SW480 (cell line): Measurements from ENCODE around the gene GSTT2B.
"Not testable (repeated sequence)": the region's sequence is repeated elsewhere in the genome, so short reads cannot be mapped to it uniquely, and the experiment has no call there.

ENCODE experiments used
- DNase-seq: peaks from one replicate; pipeline ENCODE4 v3.0.0-alpha.2; 2016; ENCODE audit warnings: low spot score

Gene GSTT2B, protein sequence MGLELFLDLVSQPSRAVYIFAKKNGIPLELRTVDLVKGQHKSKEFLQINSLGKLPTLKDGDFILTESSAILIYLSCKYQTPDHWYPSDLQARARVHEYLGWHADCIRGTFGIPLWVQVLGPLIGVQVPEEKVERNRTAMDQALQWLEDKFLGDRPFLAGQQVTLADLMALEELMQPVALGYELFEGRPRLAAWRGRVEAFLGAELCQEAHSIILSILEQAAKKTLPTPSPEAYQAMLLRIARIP

DNA sequence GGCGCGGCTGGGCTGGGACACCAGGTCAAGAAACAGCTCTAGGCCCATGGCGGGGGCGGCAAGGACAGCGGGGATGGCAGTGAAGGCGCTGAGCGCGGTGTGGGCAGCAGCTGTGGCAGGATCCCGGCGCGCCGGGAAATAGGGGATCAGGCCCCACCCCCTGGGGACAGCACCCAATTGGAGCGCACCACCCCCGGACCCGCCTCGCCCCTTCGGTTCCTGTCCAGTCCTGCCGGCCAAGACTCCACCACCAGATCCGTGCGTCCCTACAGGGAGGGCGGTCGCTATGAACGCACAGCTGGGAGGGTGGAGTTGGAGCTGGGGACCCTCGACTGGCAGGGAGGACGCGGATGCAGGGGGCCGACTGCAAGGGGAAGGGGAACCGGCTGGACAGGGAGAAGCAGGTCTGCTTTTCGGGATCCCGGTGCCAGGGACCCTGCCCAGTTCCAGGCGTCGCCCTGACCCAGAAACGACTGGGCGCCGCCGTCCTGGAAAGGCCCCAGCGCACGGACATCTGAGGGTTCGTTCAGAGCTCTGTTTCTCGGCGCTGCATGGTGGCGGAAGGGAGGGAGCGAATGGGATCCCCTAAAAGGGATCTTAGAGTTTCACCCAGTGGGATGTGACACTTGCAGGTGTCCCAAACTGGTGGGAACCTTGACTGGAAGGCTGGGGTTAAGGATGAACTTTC is at the start of gene GSTT2B:
Gene GSTT2B, minus strand, starts transcription at position 112 of the 688 bp plus-strand sequence. Its CDS starts 64 bp downstream, at position 48.
- not testable (repeated sequence) for DNase-seq

DNA sequence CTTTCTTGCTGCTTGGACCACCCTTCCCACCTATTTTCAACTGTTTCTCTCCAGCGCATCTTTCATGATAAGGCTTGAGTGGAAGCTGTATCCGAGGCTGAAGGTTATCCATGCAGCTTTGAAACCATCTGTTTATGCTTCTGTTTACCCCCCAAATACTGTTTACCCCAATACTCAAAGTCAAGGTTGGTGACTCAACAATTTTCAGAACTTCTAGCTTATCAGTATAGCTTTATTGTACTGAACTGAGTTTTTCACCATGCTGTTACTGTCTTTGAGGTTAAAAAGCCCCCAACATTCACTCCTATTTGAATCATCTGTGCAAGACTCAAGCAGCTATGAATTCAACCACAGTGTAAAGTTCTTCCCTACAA is 49.0 kb upstream of the GSTT2B start:
- no peak for DNase-seq

DNA sequence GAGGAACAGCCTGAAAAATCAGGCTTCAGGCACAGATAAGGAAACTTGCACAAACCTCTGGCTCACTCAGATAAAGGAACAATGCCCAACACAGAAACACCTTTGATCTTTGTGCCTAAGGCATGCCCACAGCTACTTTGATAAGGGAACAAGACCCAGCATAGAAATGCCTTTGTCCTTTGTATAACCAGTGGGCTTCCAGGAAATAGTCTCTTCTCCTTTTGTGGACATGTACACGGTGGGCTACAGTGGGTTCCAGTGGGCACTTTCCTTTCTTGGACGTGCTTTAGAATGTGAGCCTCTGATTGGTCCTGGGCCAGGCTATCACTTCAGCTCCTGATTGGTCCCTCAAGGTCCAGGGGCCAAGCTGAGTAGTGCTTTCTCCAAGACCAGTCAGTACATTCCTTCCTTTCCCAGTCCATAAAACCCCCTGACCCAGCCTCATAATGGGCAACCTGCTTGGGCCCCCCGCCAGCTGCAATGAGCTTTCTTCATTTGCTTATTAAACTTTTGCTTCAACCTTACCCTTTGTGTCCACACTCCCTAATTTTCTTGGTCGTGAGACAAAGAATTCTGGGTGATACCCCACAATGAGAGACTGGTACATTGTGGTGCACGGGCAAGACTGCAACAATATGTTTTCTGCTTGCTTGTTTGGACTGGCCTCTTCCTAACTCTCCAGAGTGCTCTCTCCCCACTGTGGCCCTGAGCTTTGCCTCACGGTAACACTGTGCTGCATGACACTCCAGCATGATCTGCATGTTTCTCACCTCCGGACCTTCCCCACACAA is 48.4 kb upstream of the GSTT2B start:
- no peak for DNase-seq

DNA sequence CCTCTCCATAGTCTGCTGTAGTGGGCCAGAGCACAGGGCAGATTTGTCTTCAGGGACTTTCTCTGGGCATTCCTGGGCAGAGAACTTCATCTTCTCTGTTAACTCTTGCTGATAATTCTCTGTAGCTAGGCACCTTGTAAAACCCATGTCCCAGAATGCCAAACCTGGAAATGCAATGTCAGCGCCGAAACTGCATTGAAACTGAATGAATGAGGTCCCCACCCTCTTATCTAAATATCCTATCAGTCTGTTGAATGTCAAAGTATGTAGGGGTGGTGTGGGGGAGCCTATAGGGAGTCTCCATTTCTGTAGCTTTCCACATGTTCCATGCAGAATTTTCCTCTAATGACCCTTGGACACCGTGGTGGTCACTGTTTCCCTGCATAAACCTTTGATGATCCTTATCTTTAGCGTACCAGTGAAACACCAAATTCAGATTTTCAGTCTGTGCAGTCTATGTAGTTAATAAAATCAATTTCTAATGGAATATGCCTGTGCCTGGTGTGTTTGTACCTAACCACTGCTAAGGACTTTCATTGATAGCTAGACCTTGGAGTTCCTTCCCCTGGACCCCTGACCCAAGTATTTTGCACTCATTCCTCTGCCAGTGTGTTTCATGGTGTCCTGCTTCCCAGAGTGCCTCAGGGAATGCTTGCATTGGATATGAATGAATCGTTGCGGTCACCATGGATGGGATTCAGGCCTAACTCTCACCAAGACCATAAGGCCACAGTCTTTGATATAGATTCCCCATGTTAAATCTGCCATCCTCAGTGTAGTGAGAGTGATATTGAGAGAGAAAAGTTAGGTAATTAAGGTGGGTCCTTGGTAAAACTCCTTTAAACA is 47.6 kb upstream of the GSTT2B start:
- no peak for DNase-seq

DNA sequence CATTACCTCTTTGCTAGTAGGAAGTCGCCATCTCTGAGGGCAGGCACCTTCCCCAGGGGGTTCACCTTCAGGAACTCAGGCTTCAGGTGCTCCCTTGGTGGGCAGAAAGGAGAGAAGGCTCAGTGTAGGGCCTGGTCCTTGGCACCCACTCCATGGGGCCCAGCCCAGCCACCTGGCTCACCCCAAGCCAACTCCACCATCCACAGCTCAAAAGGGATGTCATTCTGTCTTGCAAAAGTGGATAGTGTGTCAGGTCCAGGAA is 47.0 kb upstream of the GSTT2B start:
- no peak for DNase-seq

DNA sequence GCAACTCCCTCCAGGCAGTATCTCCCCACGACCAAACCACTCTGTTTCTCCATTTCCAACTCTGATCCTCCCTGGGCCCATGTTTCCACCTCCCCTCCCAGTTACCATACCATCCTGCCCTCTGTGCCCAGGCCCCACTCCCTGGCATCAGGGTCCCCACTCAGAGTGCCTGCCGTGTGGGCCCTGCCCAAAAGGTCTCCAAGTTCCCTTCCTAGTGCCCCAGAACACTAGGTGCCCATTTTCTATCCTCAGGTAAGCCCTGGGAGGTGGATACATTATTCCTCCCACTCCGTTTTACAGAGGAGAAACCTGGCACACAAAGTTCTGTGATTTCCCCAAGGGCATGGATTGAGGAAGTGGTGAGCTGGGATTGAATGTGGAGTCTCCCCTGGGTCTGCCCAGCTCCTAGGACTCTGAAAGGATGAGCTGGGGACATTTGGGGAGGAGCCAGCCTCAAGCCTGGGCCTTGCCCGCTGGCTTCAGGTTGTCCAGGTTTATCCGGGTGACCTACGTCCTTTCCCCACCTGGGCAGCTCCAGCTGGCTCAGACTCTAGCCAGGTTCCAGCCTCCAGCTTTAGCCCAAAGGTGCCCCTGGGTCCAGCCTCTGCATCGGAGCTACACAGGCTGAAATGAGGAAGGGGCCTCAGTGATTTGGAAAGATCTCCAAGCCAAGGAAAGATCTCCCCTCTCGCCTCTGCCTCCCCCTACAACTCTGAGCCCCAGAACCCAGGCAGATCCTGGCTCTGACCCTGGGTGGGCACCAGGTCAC is 46.4 kb upstream of the GSTT2B start:
- no peak for DNase-seq

DNA sequence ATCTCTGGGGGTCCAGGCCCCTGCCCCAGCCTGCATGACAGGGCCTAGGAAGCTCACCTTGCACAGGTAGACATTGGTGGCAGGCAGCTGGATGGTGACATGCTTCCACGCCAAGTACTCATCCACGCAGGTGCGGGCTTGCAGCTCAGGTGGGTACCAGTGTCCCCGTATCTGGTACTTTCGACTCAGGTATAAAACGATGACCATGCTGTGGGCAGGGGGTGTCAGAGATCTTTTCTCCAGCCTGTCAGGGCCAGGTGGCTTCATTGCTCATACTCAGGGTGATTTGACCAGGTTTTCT is 45.9 kb upstream of the GSTT2B start:
- DNase-seq = no peak

DNA sequence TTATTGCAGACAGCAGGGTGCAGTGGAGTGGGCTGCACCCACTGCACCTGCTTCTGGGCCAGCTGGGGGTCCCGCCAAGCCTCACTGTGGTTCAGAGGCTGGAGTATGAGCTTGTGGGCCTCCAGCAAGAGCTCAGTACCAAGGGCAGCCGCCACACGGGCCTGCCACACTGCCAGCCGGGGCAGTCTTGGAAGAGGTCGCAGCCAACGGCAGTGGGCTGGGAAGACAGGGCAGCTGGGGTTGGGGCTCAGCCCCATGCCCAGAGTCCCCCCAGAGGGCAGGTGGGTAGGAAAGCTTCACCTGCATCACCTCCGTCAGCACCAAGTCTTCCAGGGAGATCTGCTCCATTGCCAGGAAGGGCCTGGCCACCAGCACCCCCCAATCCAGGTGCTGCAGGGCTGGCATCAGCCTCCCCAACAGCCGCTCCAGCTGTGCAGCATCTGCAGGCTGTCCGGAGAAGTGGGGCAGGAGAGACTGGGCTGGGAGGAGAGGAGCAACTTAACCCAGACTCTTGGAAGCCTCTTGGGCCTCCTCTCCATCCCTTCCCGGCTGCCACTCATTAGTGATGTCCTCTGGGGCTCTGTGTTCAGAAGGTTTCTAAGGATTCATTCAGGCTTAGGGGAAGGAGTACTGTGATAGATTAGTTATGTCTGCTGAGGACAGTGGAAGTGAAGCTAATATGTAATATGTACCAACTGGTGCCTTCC is 45.4 kb upstream of the GSTT2B start:
- DNase-seq = no peak

DNA sequence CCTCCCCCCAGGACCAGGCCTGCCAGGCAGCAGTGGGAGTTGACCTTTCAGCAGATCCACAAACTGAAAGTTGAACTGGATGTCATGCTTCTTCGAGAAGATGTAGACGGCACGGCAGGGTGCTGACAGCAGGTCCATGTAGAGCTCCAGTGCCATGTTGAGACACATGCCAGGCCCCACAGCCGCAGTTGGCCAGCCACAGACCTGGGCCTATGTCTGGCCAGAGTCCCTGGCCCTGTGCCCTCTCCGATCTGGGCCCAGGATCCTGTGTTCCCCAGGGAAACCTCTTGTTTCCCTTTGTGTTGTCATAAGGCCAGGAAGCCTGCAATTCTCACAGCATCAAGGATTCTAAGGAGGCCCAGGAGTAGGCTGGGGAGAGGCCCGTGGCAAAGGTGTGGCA is 44.2 kb upstream of the GSTT2B start, which contains the start of gene GSTT4:
Gene GSTT4, minus strand, starts transcription at position 253 of the 400 bp plus-strand sequence. Its CDS starts 97 bp downstream, at position 156.
- no peak for DNase-seq

DNA sequence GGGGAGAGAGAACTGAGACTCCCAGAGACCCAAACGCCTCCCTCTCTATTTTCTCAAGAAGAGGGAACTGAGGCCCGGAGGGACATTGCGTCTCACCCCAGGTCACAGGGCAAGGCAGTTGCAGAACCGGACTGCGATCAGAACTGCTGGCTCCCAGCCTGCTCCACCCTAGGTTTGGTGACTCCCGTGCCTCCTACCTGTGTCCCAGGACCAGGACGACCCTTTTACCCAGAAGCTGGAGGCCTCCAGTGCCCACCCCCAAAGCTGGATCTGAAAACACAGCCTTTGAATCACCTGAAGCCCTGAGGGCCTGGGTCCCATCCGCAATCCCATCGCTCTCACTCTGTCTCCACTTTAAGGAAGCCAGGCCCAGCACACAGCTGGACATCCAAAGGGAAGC is 42.9 kb upstream of the GSTT2B start:
- no peak for DNase-seq

DNA sequence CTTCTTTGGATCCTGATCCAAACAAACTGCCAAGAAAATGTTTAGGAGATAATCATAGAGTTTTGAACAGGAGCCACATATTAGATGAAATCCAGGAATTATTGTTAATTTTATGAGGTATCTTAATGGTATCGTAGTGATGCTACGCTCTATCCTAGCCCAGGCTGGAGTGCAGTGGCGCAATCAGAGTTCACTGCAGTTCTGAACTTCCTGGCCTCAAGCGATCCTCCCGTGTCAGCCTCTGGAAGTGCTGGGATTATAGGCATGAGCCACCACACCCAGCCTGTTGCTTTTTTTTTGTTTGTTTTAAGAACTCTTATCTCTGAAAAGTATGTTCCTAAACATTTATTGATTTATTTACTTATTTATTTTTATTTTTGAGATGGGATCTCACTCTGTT is 41.9 kb upstream of the GSTT2B start:
- no peak for DNase-seq

DNA sequence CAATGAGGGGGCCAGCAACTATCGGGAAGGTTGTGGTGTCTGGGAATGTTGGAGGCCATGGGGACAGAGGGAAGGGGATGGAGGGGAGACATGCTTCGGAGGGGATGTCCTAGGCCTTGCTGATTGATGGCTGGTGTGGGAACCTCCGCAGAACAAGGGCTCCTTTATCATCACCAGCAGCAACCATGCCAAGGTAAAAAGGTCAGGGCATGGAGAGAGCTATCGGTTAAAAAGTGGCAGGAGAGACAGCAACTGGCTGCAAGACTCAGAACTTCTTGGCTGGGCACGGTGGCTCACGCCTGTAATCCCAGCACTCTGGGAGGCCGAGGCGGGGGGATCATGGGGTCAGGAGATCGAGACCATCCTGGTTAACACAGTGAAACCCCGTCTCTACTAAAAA is 41.3 kb upstream of the GSTT2B start:
- no peak for DNase-seq

DNA sequence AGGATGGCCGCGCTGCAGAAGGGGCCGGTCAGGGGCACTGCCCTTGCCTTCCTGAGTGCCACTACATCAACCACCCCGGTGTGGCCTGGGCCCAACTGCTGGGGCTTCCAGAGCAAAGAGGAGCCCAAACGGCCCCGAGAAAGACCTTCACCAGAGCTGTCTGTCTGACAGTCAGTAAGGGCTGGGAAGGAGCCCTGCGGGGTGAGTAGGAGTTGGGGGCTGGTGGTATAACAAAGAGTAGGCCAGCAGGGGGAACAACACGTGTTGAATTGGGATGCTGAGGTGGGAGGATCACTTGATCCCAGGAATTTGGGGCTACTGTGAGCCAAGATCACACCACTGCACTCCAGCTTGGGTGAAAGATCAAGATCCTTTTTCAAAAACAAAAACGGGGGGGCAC is 40.3 kb upstream of the GSTT2B start:
- DNase-seq = no peak

DNA sequence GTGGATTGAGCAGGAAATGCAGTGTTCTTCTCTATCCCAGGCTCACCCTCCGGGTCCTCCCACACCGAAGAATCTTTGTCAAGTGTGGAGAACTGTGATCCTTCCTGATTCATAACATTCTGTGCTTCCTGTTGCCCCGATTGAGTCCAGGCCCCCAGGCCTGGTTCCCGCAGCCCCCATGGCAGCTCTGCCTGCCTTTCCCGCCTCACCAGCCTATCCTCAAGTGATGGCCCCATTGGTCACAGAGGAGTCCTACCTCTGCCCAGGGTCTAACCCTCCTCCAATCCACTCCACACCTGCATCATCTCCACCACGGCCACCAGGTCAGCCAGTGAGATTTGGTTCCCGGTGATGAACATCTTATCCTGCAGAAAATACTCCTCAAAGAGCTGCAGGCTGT is 38.8 kb upstream of the GSTT2B start:
- DNase-seq = not testable (repeated sequence)

DNA sequence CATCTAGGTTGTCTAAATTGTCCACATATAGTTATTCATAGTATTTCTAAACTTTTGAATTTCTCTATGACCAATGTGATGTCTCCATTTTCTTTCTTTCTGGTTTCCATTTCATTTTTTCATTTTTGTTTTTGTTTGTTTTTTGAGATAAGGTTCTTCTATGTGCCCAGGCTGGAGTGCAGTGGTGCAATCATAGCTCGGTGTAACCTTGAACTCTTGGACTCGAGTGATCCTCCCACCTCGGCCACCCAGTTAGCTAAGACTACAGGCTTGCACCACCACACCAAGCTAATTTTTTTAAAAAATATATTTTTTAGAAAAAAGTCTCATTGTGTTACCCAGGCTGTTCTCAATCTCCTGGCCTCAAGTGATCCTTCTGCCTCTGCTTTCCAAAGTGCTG is 36.1 kb upstream of the GSTT2B start:
- DNase-seq = no peak

DNA sequence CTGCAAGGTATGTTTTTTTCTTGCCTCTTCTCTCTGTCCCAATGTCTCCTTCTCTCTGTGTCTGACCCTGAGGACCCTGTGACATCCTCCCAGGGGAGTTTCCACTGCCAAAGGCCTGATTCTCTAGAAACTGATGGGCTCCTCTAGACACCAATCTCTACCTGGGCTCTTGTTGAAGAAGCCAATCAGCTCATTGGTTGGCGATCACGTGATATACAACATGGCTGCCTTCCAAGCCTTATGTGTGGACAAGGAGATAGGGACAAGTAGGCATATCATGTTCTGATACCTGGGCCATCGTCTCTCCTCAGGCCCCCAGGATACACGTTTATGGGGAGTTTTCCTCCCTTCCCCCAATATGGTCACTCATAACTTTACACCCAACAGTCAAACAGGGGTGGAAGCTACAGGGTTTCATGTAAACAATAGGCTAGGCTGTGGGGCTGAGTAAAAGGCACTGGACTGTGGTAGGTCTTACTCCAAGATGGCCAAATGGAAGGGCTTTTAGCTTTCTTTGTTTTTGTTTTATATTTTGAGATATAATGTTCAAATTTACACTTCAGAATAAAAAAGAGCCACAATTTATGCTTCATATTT is 32.7 kb upstream of the GSTT2B start:
- DNase-seq = not testable (repeated sequence)

DNA sequence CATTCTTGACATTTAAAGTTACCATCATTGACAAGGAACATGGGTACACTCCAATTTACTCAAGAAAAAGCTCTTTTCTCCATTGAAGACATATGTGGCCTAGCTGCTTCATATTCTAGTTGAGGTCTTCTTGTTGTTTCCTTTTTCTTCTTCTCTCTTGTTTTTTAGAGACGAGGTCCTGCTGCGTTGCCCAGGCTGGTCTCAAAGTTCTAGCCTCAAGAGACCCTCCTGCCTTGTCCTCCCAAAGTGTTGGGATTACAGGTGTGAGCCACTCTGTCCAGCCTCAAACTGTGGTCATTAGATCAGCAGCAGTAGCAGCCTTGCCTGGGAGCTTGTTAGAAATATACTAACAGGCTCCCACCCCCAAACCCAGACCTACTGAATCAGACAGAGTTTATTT is 32.1 kb upstream of the GSTT2B start:
- DNase-seq = not testable (repeated sequence)

DNA sequence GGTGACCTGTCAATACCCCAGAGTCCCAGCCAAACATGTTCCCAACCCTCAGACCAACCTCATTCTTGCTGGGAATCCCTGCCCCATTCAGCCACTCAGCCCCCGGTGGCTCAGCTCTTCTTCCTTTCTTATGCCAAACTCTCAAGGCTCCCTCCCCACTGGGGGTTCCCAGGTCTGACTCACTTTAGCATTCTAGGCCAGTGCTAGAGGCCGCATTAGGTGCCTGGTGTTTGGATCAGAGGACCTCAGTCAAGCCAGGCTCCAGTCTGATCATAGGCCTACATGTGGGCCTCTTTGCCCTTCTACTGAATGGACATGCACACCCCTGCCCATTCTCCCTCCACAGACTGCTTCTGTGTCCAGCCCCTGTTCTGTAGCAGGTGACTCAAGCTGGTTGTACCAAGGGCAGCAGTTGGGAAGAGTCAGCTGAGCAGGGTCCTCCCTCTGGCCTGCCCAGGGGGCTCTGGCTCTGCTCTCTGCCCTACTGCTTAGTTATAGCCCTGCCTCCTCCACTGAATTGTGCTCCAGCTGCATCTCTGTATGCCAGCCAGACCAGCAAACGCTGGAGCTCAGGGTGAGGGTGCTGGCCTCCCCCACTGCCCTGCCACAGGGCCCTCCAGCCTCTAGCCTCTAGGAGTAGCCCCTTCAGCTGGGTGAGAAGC is 28.7 kb upstream of the GSTT2B start:
- not testable (repeated sequence) for DNase-seq

DNA sequence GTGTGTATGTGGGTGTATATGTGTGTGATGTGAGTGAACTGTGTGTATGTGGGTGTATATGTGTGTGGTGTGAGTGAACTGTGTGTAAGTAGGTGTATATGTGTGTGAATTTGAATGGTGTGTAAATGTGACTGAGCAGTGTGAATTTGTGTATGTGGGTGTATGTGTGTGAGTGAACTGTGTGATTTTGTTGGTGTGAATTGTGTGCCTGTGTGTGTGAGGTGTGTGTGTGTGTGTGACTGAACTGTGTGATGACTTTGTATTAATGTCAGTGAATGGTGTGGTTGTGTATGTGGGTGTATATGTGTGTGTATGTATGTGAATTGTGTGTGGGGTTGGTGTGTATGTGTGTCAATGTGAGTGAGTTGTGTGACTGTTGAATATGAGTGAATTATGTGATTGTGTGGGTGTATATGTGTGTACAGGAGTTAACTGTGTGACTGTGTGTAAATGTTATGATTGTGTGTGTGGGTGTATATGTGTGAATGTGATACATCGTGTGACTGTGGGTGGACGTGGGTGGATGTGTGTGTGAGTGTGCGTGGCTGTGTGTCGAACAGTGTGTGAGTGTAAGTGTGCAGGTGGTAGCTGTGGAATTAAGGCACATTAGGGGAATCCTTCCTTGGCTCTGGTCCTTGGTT is 25.7 kb upstream of the GSTT2B start:
- DNase-seq = not testable (repeated sequence)

DNA sequence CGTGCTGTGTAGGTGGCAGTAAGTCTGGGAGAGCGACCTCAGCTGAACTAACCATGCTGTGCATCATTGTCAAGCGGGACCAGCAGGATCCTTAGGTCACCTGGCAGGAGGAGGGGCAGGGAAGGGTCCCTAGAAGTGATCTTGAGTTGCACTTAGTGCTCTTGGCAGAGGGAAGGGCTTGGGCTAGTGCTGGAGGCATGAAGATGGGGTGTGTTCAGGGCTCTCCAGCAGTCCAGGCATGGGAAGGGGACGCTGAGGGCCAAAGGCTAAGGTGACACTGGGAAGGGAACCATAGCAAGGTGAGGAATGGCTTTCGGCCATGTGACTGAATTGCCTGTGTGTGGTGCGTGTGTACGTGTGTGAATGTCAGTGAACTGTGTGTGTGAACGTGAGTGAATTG is 25.1 kb upstream of the GSTT2B start:
- DNase-seq = not testable (repeated sequence)
